ENCODE results near the gene CAMK2G.

CAMK2G gene

DNA sequence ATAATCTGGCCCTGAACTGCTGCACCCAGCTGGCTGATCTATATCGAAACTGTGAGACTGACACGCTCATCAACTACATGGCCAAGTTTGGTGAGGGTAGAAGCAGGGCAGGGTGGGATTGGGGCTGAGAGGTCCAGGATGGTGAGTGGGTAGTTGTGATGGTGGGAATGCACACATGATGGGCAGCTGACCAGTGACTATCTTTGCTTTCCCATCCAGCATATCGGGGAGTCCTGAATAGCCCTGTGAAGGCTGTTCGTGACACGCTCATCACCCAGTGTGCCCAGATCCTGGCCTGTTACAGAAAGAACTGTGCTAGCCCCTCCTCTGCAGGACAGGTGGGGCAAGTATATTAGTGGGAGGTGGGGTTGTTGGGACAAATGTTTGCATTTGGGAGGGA is 105.0 kb downstream of the CAMK2G start:
- no peak for DNase-seq (ENCODE audit: low read depth)

DNA sequence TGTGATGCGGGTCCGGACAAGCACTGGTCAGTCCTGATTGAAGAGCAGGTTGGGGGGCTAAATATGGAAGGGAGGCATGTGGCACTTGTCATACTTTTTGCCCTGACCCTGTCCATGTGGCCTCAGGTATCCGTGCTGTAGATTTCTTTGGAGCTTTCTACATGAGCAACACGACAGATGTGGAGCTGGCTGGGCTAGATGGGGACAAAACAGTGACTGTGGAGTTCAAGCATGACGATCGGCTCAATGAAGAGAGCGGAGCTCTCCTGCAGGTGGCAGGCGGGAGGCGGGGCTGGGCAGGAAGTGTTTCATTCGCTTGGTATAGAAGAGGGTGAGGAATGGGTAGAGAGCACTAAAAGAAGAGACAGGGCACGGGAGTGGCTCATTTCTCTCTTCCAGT is 105.5 kb downstream of the CAMK2G start:
- no peak for DNase-seq (ENCODE audit: low read depth)

DNA sequence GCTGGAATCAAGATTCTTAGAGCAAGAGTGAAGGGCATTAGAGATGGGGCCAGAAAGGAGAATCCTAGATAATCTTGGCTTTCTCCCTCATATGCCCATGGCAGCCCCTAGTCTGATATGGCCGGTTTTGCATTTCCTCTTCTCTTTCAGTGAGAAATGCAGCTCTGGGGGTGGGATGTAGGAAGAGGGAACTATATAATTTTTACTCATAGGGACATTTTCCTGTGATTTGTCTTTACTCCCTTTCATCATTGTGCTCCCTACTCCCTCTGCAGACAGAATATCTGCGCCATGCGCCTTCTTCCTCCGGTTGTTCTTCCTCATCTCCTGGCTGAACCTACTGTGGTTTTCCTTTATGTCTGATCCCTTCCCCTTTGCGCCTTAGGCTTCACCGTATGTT is 109.3 kb downstream of the CAMK2G start:
- DNase-seq (ENCODE audit: low read depth), result no peak

DNA sequence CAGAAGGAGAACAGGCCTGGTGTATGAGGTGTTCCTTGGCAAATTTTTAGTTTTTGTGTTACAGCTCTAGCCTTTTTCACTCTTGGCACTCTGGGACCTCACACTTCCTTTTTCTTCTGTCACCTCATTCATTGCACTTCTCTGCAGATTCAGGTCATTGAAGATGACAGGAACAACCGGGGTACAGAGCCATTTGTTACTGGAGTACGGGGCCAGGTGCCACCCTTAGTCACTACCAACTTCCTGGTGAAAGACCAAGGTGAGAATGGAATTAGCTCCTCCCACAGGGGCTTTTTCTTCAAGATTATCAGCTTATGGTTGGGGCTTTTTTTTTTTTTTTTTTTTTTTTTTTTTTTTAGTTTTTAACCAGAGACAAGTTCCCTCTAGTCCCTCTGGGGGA is 111.0 kb downstream of the CAMK2G start:
- no peak for DNase-seq (ENCODE audit: low read depth)

DNA sequence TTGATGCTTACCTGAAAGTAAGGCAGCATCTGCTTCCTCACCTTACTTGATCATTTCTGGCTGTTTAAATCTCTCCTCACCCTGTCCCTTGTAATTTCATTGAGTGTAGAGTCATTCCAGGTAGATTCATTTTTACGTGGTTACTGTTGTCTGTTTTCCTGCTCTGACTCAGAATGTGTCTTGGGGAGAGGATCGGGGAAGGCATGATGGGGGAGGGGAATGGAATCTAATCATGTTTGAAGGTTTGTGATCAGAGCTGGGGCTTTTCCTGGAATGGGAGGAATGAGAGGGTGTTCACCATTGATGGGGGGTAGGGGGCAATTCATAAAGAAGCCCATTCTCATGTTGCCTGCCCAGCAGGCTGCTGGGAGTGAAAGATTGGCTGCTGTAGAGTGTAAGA is 111.4 kb downstream of the CAMK2G start:
- DNase-seq (ENCODE audit: low read depth), result no peak
